ENCODE measurements around the gene GANC. TPM values are rescaled to one million over a fixed set of nuclear protein-coding genes. Genes with fewer than 3 reads are reported as not detected.
A peak's percentile ranks its signal among the peaks of the same experiment; 100 is the strongest.

Gene GANC
- total and polyA plus RNA-seq, 9 of the 15 experiments (the other 6 are each of a cell fraction or from before 2014, with no cell fraction given), result 10.9 to 19.0 (median 14.5) TPM

GRCh38 chr15:42404461-42405235 is 131.6 kb downstream of the GANC start (continued):
- TF ChIP-seq ATF1 (CRISPR knock-in tag; IDR thresholded peaks at IDR 0.05) (no peak), ATF1 (tag; IDR thresholded peaks at IDR 0.05) (0 out of 2 replicates have a peak, but pooled peaks have one; percentile 26), UBTF (IDR thresholded peaks at IDR 0.05; ENCODE audit: borderline replicate concordance in 1 of 2, low read depth in 2 of 2, low read length in 2 of 2) (no peak)

GRCh38 chr15:42405863-42406482 is 133.0 kb downstream of the GANC start:
- no peaks in the 10 kb centered on the region for H3K9me1 ChIP-seq (ENCODE audit: control insufficient read depth, insufficient read depth, low read length)
- POLR2A ChIA-PET, result no interaction called here
- BruUV-seq (replicated peaks), result no TSS peak
- CTCF ChIA-PET (ENCODE audit: low intra/inter-chr PET ratio), result no interaction called here
- peaks cover 5% of the 10 kb centered on the region; the same call in 1 of the 2 replicates for H4K20me1 ChIP-seq (replicated peaks; ENCODE audit: control insufficient read depth, insufficient read depth, low read length)
- H3K36me3 ChIP-seq (ENCODE audit: control insufficient read depth, insufficient read depth, low read length), result no peaks in the 10 kb centered on the region
- TF ChIP-seq ARHGAP35 (IDR thresholded peaks at IDR 0.05; ENCODE audit: partially characterized antibody), result no peak
- TF ChIP-seq HDAC8 (tag; IDR thresholded peaks at IDR 0.05), result no peak
- no peak for TF ChIP-seq GATA2 (CRISPR knock-in tag; IDR thresholded peaks at IDR 0.05)
- no peak for TF ChIP-seq PRMT5 (CRISPR knock-in tag; IDR thresholded peaks at IDR 0.05)
- no peak for TF ChIP-seq USF2 (CRISPR knock-in tag; IDR thresholded peaks at IDR 0.05)
- H3K79me2 ChIP-seq (ENCODE audit: control insufficient read depth, insufficient read depth, low read length), result no peaks in the 10 kb centered on the region
- no peak overlapping the region for H3K4me3 ChIP-seq
- no peak overlapping the region for H3K9ac ChIP-seq (ENCODE audit: insufficient read depth in 1 of 2, low read depth in 2 of 2, low read length in 2 of 2)
- ATAC-seq (no peak), DNase-seq (ENCODE audit: extremely low read depth in 1 of 4, low spot score in 3 of 4) (no peak), FAIRE-seq (no peak)
- no peak overlapping the region for H3K4me2 ChIP-seq (ENCODE audit: insufficient read depth, low read length)
- H3K9me3 ChIP-seq (replicated peaks; ENCODE audit: control insufficient read depth, insufficient read depth, low read depth, low read length), result no peaks in the 10 kb centered on the region
- peaks cover 0 to 6% of the 10 kb centered on the region in 2 experiments; a peak in 2 of 5 replicates for H3K4me1 ChIP-seq (replicated peaks in 1 of 2; ENCODE audit: control insufficient read depth in 2 of 2, insufficient read depth in 2 of 2, low read length in 2 of 2)
- in situ Hi-C loops (cut with MboI) (no loop called here), intact Hi-C loops (cut with micrococcal nuclease) (no loop called here)
- no peak overlapping the region for H2AFZ ChIP-seq (ENCODE audit: low read depth, low read length)
- no peak overlapping the region for H3K27ac ChIP-seq (ENCODE audit: extremely low read depth, low read depth, low read length)
- 12% methylated on average over 6 of the region's 6 CpGs for WGBS (ENCODE audit: insufficient coverage, low coverage, missing lambda C conversion rate)
- H3K27me3 ChIP-seq (ENCODE audit: control insufficient read depth in 2 of 2, insufficient read depth in 2 of 2, low read length in 2 of 2), result peaks cover 0 to 6% of the 10 kb centered on the region in 2 experiments; a peak in 1 of 5 replicates
